Measurements from ENCODE around the gene MIA2.
"Not testable (repeated sequence)": the region's sequence is repeated elsewhere in the genome, so short reads cannot be mapped to it uniquely, and the experiment has no call there.

Gene MIA2

GRCh38 chr14:39232554-39233415, 930 bp upstream of the MIA2 start:
- H3K4me2 ChIP-seq (ENCODE audit: low read length): no peak overlapping the region

DNA sequence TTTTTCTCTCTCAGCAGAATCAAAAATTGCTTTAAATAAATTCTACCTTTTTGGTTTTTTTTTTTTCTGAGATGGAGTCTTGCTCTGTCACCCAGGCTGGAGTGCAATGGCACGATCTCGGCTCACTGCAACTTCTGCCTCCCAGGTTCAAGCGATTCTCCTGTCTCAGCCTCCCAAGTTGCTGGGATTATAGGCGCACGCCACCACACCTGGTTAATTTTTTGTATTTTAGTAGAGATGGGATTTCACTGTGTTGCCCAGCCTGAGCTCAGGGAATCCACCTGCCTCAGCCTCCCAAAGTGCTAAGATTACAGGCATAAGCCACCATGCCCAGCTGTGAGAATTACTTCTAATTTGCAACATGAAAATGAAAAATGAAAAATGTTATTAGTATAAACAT, 1.3 kb downstream of the MIA2 start:
- H3K4me3 ChIP-seq (ENCODE audit: low read length); H3K4me2 ChIP-seq (ENCODE audit: low read length); H3K36me3 ChIP-seq (ENCODE audit: control insufficient read depth, low read length); H3K9me3 ChIP-seq (ENCODE audit: control insufficient read depth, insufficient read depth, low read length); H3K79me2 ChIP-seq (ENCODE audit: control insufficient read depth, low read length); H3K9me2 ChIP-seq (replicated peaks; ENCODE audit: control insufficient read depth, low read length); H3K27ac ChIP-seq (ENCODE audit: low read depth, low read length); H4K20me1 ChIP-seq (ENCODE audit: control insufficient read depth, insufficient read depth, low read depth, low read length); H3K27me3 ChIP-seq (ENCODE audit: control insufficient read depth, low read length); H3K4me1 ChIP-seq (ENCODE audit: control insufficient read depth, low read length); H3F3A ChIP-seq (ENCODE audit: control insufficient read depth, insufficient read depth): not testable (repeated sequence)

More at GRCh38 chr14:39232554-39233415, 930 bp upstream of the MIA2 start:
- no peaks in the 10 kb centered on the region for H3F3A ChIP-seq (ENCODE audit: control insufficient read depth, insufficient read depth)
- no peak overlapping the region for H3K27ac ChIP-seq (ENCODE audit: low read depth, low read length)
- H3K4me3 ChIP-seq (ENCODE audit: low read length): no peak overlapping the region
- no peaks in the 10 kb centered on the region for H3K9me2 ChIP-seq (replicated peaks; ENCODE audit: control insufficient read depth, low read length)
- no peaks in the 10 kb centered on the region for H3K36me3 ChIP-seq (ENCODE audit: control insufficient read depth, low read length)
- no peaks in the 10 kb centered on the region for H3K4me1 ChIP-seq (ENCODE audit: control insufficient read depth, low read length)
- H3K27me3 ChIP-seq (ENCODE audit: control insufficient read depth, low read length): no peaks in the 10 kb centered on the region
- TF ChIP-seq, protein P1, sequence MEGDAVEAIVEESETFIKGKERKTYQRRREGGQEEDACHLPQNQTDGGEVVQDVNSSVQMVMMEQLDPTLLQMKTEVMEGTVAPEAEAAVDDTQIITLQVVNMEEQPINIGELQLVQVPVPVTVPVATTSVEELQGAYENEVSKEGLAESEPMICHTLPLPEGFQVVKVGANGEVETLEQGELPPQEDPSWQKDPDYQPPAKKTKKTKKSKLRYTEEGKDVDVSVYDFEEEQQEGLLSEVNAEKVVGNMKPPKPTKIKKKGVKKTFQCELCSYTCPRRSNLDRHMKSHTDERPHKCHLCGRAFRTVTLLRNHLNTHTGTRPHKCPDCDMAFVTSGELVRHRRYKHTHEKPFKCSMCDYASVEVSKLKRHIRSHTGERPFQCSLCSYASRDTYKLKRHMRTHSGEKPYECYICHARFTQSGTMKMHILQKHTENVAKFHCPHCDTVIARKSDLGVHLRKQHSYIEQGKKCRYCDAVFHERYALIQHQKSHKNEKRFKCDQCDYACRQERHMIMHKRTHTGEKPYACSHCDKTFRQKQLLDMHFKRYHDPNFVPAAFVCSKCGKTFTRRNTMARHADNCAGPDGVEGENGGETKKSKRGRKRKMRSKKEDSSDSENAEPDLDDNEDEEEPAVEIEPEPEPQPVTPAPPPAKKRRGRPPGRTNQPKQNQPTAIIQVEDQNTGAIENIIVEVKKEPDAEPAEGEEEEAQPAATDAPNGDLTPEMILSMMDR (IDR thresholded peaks at IDR 0.05; ENCODE audit: low read depth, low read length, poor library complexity, severe bottlenecking): no peak
- no peak for TF ChIP-seq EZH2phosphoT487 (IDR thresholded peaks at IDR 0.05; ENCODE audit: borderline replicate concordance, low read length)
- H3K79me2 ChIP-seq (ENCODE audit: control insufficient read depth, low read length): no peaks in the 10 kb centered on the region
- H3K9me3 ChIP-seq (ENCODE audit: control insufficient read depth, insufficient read depth, low read length): no peaks in the 10 kb centered on the region
- H4K20me1 ChIP-seq (ENCODE audit: control insufficient read depth, insufficient read depth, low read depth, low read length): no peaks in the 10 kb centered on the region

DNA sequence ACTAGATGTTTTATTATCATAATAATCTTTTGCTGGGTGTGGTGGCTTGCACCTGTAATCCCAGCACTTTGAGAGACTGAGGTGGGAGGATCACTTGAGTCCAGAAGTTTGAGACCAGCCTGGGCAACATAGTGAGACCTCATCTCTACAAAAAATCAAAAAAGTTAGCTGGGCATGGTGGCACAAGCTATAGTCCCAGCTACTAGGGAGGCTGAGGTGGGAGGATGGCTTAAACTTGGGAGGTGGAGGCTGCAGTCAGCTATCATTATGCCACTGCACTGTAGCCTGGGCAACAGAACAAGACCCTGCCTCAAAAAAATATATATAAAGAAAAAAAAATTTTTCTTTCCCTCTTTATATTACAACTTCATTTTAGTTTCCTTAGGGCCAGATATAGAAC, 1.8 kb downstream of the MIA2 start:
- H3K79me2 ChIP-seq (ENCODE audit: control insufficient read depth, low read length); H3K27ac ChIP-seq (ENCODE audit: low read depth, low read length); H4K20me1 ChIP-seq (ENCODE audit: control insufficient read depth, insufficient read depth, low read depth, low read length); H3K9me2 ChIP-seq (replicated peaks; ENCODE audit: control insufficient read depth, low read length); H3K4me3 ChIP-seq (ENCODE audit: low read length); H3K4me2 ChIP-seq (ENCODE audit: low read length); H3K9me3 ChIP-seq (ENCODE audit: control insufficient read depth, insufficient read depth, low read length); H3K36me3 ChIP-seq (ENCODE audit: control insufficient read depth, low read length); H3K27me3 ChIP-seq (ENCODE audit: control insufficient read depth, low read length); H3K4me1 ChIP-seq (ENCODE audit: control insufficient read depth, low read length); H3F3A ChIP-seq (ENCODE audit: control insufficient read depth, insufficient read depth): not testable (repeated sequence)

GRCh38 chr14:39240769-39241168, 7.1 kb downstream of the MIA2 start:
- Histone ChIP-seq H3K27me3 (ENCODE audit: control insufficient read depth, low read length) (no peaks in the 10 kb centered on the region), H3K4me1 (ENCODE audit: control insufficient read depth, low read length) (no peaks in the 10 kb centered on the region), H3K9me3 (ENCODE audit: control insufficient read depth, insufficient read depth, low read length) (no peaks in the 10 kb centered on the region), H3K36me3 (ENCODE audit: control insufficient read depth, low read length) (no peaks in the 10 kb centered on the region), H3K79me2 (ENCODE audit: control insufficient read depth, low read length) (no peaks in the 10 kb centered on the region), H3K9me2 (replicated peaks; ENCODE audit: control insufficient read depth, low read length) (no peaks in the 10 kb centered on the region), H3K4me3 (ENCODE audit: low read length) (no peak overlapping the region), H4K20me1 (ENCODE audit: control insufficient read depth, insufficient read depth, low read depth, low read length) (no peaks in the 10 kb centered on the region), H3F3A (ENCODE audit: control insufficient read depth, insufficient read depth) (no peaks in the 10 kb centered on the region), H3K27ac (ENCODE audit: low read depth, low read length) (no peak overlapping the region), H3K4me2 (ENCODE audit: low read length) (no peak overlapping the region)
- TF ChIP-seq EZH2phosphoT487 (IDR thresholded peaks at IDR 0.05; ENCODE audit: borderline replicate concordance, low read length): no peak
- TF ChIP-seq, protein P1 (IDR thresholded peaks at IDR 0.05; ENCODE audit: low read depth, low read length, poor library complexity, severe bottlenecking): no peak
